Measurements from ENCODE around the gene MORC1. TPM values are rescaled to one million over a fixed set of nuclear protein-coding genes. Genes with fewer than 3 reads are reported as not detected.
"Not testable (repeated sequence)": the region's sequence is repeated elsewhere in the genome, so short reads cannot be mapped to it uniquely, and the experiment has no call there.

MORC1 gene
- total RNA-seq, 1 donor, result not detected

DNA sequence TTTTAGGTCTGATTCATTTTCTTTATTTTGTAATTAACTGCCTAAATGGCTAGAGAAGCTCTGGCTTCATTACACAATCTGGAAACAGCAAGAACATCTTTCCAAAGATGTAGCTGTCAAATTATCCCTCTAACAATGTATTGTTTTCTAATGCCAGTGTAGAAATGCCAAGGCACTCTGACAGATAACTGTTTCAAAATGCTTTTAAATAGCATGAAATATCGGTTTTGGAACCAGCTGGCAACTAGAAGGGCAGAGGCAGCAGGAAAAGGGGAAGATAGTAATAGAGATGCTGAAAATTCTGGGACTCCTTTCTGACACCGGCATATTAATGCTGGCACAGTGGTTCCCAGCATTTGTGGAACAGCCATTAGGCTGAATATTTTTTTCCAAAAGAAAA lies 26.1 kb downstream of the MORC1 start:
- DNase-seq (ENCODE audit: low read depth), result no peak
- TF ChIP-seq, protein P1, sequence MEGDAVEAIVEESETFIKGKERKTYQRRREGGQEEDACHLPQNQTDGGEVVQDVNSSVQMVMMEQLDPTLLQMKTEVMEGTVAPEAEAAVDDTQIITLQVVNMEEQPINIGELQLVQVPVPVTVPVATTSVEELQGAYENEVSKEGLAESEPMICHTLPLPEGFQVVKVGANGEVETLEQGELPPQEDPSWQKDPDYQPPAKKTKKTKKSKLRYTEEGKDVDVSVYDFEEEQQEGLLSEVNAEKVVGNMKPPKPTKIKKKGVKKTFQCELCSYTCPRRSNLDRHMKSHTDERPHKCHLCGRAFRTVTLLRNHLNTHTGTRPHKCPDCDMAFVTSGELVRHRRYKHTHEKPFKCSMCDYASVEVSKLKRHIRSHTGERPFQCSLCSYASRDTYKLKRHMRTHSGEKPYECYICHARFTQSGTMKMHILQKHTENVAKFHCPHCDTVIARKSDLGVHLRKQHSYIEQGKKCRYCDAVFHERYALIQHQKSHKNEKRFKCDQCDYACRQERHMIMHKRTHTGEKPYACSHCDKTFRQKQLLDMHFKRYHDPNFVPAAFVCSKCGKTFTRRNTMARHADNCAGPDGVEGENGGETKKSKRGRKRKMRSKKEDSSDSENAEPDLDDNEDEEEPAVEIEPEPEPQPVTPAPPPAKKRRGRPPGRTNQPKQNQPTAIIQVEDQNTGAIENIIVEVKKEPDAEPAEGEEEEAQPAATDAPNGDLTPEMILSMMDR (IDR thresholded peaks at IDR 0.05; ENCODE audit: insufficient read depth, low read depth, low read length), result no peak
- H3K4me3 ChIP-seq (ENCODE audit: low read depth, low read length), result no peak overlapping the region

DNA sequence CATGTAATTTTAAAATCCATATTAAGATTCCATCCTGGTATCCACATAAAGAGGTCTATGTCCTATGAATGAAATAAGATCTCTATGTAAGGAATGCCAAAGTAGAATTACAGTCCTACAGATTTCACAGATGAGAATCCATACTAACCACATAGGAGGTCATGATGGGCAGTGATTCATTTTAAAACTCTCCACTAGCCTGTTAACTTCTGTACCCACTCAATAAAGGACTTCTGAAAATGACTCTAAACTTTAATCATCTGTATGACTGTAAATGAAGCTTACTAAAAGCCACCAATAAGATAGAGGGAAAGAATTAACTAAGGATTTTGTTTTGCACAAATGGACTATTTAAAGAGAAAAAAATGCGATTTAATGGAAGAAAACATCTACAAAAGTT lies 28.7 kb downstream of the MORC1 start:
- DNase-seq (ENCODE audit: low read depth), result no peak
- TF ChIP-seq, protein P1 (IDR thresholded peaks at IDR 0.05; ENCODE audit: insufficient read depth, low read depth, low read length), result no peak

DNA sequence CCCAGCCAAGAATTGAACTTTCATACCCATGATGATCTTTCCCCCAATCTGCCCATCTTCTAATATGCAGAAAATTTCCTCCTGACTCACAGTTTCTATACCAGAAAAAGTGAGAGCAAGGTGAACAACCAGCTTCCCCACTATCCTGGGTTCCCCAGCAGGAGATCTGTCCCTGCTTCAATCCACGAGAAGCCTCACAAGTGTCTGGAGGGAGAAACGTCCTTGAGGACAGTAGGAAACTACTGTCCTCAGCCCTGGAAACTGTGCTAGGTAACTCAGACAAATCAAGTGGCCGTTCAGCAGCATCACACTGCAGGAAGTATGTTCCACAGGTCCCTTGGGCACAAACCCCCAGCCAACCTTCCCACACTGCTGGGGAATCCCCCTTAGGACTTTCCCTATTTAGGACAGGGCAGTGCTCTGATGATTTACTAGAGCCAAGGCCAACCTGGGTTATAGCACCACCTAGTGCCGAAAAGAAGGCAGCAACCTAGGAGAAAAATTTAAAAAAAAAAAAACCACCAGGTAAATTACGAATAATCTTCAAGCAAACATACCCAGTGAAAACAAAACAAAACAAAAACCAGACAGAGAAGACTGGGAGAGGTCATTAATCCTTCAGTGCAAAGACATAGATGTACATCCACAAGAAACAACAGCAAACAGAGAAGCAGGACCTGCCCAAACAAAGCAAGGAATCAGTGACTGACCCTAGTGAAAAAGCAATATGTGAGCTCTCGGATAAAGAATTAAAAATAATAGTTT lies 36.0 kb downstream of the MORC1 start:
- no peak overlapping the region for H3K4me3 ChIP-seq (ENCODE audit: low read depth, low read length)
- DNase-seq (ENCODE audit: low read depth), result peak; percentile 26
- TF ChIP-seq, protein P1 (IDR thresholded peaks at IDR 0.05; ENCODE audit: insufficient read depth, low read depth, low read length), result peak; percentile 74

More for the DNA sequence above, 28.7 kb downstream of the MORC1 start:
- H3K4me3 ChIP-seq (ENCODE audit: low read depth, low read length), result no peak overlapping the region

DNA sequence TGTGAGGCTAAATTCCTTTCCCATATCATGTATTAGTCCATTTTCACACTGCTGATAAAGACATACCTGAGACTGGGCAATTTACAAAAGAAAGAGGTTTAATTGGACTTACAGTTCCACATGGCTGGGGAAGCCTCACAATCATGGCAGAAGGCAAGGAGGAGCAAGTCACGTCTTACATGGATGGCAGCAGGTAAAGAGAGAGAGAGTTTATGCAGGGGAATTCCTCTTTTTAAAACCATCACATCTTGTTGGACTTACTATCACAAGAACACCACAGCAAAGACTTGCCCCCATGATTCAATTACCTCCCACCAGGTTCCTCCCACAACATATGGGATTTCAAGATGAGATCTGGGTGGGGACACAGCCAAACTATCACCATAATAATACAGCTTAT lies 37.8 kb downstream of the MORC1 start:
- not testable (repeated sequence) for H3K4me3 ChIP-seq (ENCODE audit: low read depth, low read length)

DNA sequence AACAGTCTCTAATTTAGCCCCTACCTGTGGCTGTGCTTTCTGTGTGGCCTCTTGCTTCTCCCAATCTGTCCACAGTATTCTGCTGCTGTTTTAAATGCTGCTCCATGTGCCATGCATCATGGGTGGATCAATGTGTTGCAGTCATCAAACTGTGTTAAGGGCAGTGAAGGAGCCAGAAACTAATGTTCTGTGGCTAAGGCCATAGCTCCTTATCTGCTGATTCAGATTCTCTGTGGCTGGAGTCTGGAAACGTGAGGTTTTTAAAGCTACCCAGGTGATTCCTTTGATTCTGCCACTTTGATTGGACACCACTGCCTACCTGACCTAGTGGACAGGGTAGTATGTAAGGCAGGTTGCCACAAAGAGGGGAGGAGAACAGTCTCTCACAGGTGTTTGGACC lies 44.8 kb downstream of the MORC1 start:
- H3K4me3 ChIP-seq (ENCODE audit: low read depth, low read length), result no peak overlapping the region
- TF ChIP-seq, protein P1 (IDR thresholded peaks at IDR 0.05; ENCODE audit: insufficient read depth, low read depth, low read length), result no peak
- DNase-seq (ENCODE audit: low read depth), result no peak

More for the DNA sequence above, 37.8 kb downstream of the MORC1 start:
- not testable (repeated sequence) for DNase-seq (ENCODE audit: low read depth)

DNA sequence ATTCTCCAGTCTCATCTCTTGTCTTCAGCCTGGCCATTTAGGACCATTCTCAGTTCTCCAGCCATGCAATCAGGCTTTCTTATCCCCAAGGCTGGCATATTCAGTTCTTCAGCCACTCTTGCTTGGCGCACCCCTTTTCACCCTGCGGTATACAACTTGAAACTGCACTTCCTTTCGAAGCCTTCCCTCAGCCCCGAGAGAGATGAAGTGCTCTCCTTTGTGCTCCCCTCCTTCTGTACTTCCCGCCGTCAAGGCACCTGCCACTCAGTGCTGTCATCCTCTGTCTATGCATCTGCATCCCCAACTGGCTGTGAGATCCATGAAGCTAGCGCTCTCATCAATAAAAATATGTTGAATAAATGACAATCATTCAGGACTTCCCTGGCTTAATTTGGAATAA lies 45.7 kb downstream of the MORC1 start:
- no peak overlapping the region for H3K4me3 ChIP-seq (ENCODE audit: low read depth, low read length)
- TF ChIP-seq, protein P1 (IDR thresholded peaks at IDR 0.05; ENCODE audit: insufficient read depth, low read depth, low read length), result no peak
- DNase-seq (ENCODE audit: low read depth), result no peak

DNA sequence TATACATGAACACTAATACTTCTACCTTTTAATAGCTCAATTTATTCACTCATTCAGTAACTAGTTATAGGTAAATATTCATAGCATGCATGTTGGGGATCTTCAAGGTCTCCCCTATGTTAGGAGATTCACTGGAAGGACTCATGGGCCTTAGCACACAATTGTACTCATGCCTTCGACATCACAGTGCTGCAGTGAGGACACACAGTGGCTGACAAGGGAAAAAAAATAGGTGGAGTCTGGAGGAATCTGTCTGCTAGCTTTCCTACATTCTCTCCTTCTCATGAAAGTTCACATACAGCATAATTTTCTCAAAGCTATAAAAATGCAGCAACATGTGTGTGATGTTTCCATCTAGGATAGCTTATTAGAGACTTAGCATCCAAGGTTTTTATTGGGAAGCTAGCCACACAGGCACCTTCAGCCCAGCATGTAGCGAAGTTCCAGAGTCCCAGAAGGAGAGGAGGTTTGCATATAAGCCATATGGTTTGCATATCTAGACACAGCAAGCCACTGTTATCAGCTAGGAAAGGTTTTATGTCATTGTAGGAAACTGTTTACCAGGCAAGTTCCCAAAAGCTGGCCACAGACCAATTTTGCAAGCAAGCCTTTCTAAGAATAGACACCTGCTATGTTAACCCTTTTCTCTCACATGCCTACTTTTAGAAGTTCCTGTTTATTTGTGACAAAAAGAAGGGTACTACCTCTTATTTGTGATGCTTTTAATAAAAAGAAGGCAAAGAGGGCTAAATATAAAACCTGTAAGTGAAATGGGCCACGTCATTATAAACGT lies 46.4 kb downstream of the MORC1 start:
- no peak for DNase-seq (ENCODE audit: low read depth)
- TF ChIP-seq, protein P1 (IDR thresholded peaks at IDR 0.05; ENCODE audit: insufficient read depth, low read depth, low read length), result no peak
- no peak overlapping the region for H3K4me3 ChIP-seq (ENCODE audit: low read depth, low read length)
